GM18868 (cell line): ENCODE measurements around the gene SLC23A2.

Experiments
- ATAC-seq: cut with Tn5 transposase; IDR thresholded peaks from one replicate; pipeline ENCODE4 v1.9.1; 2021; ENCODE audit warnings: mild to moderate bottlenecking, moderate library complexity; ENCODE audit not compliant: unreplicated experiment

Gene SLC23A2

GRCh38 chr20:4910951-4911350 is 90.4 kb downstream of the SLC23A2 start:
- no peak for ATAC-seq

GRCh38 chr20:4905613-4906012 is 95.7 kb downstream of the SLC23A2 start:
- ATAC-seq = no peak

- ATAC-seq = no peak
These were observed 96.1 kb downstream of the SLC23A2 start for GRCh38 chr20:4905195-4905594.

GRCh38 chr20:4904127-4904860 is 97.0 kb downstream of the SLC23A2 start:
- ATAC-seq = no peak

GRCh38 chr20:4902788-4903187 is 98.5 kb downstream of the SLC23A2 start:
- no peak for ATAC-seq

GRCh38 chr20:4901031-4901818 is 100.1 kb downstream of the SLC23A2 start:
- no peak for ATAC-seq

- no peak for ATAC-seq
These were observed 102.7 kb downstream of the SLC23A2 start for GRCh38 chr20:4898282-4899244.

GRCh38 chr20:4897600-4897999 is 103.7 kb downstream of the SLC23A2 start:
- no peak for ATAC-seq

GRCh38 chr20:4896971-4897497 is 104.3 kb downstream of the SLC23A2 start:
- peak; percentile 53 for ATAC-seq

- ATAC-seq = no peak
These were observed 105.1 kb downstream of the SLC23A2 start for GRCh38 chr20:4896119-4896702.

- peak; percentile 41 for ATAC-seq
These were observed 106.3 kb downstream of the SLC23A2 start for GRCh38 chr20:4894981-4895381.

- ATAC-seq = no peak
These were observed 106.9 kb downstream of the SLC23A2 start for GRCh38 chr20:4894409-4894808.

GRCh38 chr20:4893709-4894108 is 107.6 kb downstream of the SLC23A2 start:
- no peak for ATAC-seq

- no peak for ATAC-seq
These were observed 109.3 kb downstream of the SLC23A2 start for GRCh38 chr20:4891997-4892396.

- no peak for ATAC-seq
These were observed 110.0 kb downstream of the SLC23A2 start for GRCh38 chr20:4891190-4891763.

GRCh38 chr20:4889446-4889845 is 111.9 kb downstream of the SLC23A2 start:
- ATAC-seq = no peak

GRCh38 chr20:4887586-4887985 is 113.7 kb downstream of the SLC23A2 start:
- ATAC-seq = no peak

- ATAC-seq = no peak
These were observed 114.4 kb downstream of the SLC23A2 start for GRCh38 chr20:4886771-4887527.

- no peak for ATAC-seq
These were observed 115.4 kb downstream of the SLC23A2 start for GRCh38 chr20:4885877-4886276.
